GM19043 (cell line): ENCODE measurements around the gene DYNLT4.
"Not testable (repeated sequence)": the region's sequence is repeated elsewhere in the genome, so short reads cannot be mapped to it uniquely, and the experiment has no call there.

Experiments used
- ATAC-seq: cut with Tn5 transposase; IDR thresholded peaks from one replicate; pipeline ENCODE4 v1.9.1; 2021; ENCODE audit warnings: low read depth; ENCODE audit not compliant: unreplicated experiment

The DYNLT4 gene

DNA sequence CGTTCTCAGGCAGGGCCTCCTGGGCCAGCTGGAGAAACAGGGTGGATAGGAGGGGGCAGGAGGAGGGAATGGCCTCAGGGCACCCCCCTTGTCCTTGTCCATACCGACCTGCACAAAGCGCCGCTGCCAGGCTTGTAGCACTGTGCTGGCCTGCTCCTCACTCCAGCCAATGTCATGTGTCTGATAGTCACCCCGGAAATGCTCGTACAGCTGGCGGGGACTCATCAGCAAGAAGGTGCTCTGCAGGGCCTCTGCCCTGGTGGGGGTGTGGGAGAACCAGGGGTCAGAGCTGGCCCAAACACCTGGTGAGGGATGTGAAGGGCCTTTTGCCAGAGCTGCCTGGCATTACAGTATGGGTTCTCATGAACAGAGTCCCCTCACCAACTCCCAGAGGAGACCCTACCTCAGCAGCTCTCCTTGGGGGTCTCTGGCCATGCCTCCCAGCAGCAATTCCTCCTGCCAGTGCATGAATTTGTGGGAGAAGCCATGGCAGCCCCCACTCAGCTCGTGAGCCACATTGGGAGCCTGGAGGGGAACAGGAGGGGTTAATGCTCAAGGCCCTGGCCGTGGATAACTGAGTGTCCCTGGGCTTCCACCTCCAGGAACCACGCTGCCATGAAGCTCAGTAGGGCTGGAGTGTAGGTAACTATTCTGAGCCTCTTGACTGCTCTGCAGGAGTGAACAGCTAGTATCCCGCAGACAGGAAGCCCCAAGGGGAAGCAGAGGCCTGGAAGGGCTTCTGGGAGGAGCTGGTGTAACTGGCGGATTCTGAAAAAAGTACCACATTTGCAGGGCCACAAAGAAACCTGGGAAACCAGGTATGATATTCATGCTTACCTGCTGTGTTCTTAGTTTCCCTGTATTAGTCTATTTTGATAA is 22.6 kb upstream of the DYNLT4 start:
- no peak for ATAC-seq

DNA sequence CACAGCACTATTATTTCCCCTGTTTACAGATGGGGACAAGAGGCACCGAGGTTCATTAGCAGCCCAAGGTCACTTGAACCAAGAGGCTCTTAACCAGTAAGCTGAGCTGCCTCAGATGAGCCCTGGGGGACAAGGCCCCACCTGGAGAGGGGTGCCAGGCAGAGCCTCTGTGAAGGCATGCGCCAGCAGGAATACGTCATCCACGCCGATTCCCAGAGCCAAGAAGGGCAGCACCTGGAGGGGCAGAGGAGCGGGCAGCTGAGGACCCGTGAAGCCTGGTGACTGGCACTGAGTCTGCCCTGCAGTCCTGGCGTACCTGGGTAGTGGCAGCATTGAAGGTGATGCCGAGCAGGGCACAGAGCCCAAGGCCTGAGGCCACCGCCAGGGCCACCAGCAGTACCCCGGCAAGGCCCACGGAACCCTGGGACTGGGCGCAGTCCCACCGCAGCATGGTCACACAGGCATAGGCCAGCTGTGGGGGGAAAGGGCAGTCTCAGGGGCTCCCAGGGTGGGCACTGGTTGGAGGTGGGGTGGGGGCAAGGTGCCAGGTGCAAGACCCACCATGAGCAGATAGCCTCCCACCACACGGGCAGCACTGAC is 21.8 kb upstream of the DYNLT4 start:
- ATAC-seq: no peak

DNA sequence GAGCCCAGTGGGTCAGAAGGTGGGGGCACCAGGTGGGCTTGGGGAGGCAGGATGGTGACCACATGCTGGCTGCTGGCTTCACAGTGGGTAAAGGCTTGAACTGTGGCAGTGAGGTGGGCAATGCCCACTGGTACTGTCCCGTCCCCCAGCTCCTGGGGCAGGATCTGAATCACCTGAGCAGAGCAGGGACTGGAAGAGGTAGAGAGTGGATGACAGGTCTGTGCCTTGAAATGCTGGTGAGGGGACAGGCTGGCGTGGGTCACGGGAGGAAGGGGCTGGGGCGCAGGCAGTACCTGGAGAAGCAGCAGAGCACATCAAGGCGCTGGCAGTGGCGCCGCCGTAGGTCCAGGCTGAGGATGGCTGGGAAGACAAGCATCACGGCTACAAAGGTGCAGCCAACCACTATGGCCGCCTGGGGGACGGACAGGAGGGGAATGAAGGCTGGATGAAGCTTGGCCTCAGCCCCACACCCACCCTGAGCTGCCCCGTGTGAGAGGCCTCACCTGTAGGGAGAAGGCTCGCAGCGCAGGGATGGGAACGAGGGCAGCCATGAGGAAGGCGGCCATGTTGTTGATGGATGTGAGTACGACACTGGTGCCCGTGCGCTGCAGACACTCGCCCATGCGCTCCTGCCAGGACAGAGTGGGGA is 21.0 kb upstream of the DYNLT4 start:
- ATAC-seq: no peak

DNA sequence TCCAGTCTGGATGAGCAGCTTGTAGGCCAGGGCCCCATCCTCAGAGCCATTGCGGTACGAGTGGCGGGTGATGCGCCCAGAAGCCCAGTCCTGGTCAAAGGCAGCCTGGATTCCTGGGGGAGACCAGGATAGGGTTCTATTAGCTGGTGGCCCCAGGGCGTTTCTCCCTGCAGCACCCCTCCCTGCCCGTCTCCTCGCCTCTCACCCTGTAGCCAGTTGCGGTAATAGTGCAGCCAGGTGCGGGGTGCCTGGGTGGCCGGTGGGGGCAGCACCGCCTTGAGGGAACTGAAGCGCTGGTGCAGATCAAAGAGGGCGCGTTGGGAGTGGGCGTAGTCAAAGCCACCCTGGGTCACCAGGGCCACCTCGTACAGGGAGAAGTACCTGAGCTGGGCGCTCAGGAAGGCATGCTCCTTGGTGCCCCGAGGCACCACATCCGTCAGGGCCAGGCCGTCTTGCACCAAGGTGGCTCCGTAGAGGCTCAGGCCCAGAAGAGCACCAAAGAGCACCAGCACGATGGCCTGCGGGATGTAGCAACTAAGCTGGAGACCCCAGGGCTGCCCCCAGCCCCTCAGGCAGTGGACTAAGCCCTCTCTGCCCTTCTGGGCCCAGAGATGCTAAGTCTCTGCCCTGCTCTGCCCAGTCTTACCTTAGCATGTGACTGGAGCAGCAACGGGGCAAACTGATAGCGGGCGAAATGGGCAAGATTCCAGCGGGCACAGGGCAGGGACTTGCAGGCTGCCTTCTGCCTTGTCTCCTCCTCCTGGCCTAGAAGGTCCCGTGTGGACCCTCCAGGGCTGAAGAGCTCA is 20.2 kb upstream of the DYNLT4 start:
- ATAC-seq: no peak

DNA sequence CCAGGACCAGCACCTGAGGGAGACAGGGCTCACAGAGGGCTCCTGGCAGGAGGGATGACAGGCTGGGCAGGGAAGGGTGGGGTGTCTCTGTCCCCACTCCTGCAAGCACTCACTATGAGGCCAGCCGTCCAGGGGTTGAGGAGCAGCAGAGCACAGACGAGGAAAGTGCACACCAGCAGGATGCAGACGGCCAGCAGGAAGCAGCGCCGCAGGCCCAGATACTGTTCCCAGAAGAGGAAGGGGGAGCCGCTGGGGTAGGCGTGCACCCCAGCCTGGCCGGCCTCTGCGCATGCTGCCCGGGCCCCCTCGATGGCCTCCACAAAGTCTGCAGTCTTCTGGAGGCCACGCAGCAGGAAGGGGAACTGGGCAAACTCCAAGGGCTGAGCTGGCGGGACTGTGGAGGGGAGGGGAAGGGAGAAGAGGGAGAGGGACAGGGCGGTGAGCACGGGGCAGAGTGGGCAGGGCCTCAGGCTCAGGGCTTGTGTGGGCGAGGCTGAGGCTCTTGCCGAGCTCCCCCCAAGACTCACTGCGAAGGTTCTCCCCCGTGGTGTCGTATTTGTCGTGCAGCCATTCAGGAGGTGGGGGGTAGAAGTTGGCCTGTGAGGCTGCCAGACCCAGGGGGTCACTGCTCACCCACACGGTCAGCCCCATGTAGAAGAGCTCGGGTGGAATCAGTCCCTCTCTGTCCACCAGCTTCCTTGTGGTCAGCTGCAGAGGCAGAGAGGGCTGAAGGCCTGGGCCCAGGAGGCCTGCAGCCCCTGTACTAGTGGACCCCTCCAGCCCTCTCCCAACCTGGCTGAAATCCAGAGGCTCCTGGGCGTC is 19.4 kb upstream of the DYNLT4 start:
- no peak for ATAC-seq

DNA sequence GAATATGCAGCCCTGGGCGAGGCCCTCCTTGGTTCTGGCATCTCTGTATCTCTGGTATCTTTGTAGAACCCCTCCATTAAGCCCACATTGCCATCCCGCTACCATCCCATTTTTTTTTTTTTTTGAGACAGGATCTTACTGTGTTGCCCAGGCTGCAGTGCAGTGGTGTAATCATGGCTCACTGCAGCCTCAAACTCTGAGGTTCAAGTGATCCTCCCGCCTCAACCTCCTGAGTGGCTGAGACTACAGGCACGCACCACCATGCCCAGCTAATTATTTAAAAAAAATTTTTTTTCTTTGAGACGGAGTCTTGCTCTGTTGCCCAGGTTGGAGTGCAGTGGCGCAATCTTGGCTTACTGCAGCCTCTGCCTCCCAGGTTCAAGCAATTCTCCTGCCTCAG is 17.2 kb upstream of the DYNLT4 start:
- ATAC-seq: not testable (repeated sequence)

DNA sequence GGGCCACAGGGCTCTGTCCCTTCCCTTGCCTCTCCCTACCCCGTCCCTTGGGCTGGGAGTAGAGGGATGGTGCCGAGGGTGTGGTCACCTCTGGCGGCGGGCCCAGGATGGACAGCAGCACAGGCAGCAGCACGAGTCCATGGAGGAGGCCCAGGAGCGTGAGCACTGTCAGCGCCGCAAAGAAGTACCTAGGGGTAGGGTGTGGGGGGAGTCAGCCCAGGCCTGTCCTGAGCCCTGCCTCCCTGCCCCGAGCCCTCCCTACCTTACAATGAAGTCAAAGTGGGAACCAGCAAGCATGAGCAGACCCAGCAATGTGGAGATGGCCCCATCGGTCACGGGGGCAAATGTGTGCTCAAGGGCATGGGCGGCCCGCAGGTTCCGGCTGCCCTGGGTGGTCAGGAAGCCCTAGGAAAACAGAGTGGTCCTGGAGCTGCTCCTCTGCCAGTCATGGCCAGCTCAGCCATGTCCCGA is 15.9 kb upstream of the DYNLT4 start:
- ATAC-seq: no peak

DNA sequence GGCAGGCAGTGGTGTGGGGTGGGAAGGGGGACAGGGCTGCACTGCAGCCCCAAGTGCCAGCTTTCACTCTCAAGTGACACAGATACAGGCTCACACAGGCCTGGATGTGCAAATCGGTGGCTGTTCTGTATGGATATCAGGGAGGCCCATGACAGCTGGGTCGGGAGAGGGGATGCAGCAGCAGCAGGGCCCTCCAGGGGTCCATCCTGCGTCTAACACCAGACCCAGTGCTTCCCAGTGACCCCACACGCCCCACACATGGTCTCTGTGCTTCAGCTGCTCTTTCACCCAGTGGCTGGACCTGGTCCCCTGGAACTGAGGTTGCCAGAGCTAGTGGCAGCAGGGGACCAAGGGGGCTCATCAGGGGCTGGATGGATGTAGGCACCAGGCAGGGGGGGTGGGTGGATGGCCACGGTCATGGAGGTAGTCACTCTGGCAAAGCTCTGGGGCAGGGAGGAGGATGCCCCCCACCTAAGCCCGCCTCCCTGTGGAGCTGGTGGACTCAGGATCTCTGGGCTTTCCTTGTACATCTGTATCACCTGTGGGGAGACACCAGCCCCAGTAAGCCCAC is 15.1 kb upstream of the DYNLT4 start:
- no peak for ATAC-seq

DNA sequence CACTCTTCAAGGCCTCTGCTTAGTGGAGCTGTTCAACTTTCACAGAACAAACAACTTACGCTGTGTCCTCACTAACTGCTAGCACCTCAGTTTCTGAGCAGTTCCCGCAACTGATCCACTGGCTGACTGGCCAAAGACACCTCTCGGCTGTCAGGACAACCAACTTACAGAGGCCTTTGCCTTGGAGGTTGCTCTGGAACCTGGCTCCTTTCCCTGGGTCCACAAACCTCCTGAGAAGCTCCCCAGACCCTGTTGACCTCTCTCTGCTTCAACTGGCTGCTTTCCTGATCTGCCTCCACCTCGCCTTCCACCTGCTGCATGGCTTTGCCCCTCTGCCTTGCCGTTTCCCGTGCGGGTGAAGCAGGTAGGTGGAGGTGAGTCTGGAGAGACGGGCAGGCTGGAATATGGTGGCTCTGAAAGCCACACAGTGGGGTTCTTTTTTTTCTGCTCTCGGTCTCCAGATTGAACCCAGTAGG is 14.1 kb upstream of the DYNLT4 start:
- ATAC-seq: no peak

DNA sequence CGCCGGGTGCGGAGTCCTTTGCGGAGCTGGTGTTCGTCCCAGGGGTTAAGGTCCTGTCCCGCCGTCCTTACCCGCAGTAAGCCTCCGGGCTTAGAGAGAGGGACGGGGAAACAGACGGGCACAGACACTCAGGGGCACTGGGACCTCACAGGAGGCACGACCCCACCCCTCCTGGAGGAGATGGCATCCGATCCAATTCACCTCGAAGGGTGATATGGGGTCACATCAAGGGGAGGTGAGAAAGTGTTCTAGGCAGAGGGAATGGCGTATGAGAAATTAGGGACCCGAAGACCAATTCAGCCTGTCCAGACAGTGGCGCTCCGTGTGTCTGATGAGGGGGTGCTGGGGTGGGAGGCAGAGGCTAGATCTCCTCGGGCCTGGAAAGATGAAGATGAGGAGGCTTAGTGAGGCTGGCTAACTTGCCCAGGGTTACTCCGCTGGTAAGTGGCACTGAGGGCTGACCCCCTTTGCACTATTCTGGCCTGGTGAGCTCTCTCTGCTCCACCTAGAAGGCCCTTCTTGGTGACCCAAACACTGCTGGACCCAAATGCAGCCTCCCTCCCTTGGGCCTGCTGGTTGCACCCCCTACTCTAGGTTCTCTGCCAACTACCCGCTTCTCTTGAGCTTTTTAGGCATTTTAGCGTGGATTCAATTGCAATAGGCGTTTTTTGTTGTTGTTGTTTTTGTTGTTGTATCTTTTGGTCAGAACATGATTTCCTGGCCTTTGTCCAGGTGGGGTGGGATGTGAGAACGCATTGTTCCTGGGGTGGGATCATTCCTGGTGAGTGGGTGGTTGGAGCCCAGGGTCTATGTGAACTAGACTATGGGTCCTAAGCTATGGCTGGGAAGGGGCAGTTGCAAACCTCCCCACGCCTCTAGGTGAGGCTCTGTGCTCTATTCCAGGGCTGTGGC is 13.4 kb upstream of the DYNLT4 start:
- no peak for ATAC-seq

DNA sequence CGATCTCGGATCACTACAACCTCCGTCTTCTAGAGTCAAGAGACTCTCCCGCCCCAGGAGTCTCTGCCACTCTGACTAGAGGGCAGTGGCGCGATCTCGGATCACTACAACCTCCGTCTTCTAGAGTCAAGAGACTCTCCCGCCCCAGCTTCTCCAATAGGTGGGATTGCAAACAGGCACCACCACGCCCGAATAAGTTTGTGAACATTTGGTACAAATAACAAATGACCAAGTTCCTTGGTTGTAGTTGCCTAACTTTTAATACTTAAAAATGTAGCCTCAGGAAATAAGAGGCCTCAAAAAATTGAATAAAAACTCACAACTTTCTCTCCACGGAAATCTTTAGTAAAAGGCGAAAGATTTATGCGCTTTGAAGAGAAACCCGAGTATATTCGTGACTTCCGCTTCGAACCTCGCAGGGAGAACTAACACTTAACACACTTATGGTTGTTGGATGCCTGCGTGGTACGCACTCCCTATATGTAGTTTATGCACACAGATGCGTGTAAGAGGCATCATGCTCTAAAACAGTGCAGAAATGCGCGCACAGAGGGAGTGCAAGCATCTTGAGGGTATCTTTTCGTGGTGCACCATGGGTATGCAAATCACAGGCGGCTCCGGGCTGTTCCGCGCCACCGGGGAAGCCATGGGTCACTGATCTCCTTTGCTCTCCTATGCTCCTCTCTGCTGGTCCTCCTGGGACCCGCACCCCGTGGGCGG is 12.6 kb upstream of the DYNLT4 start:
- ATAC-seq: peak; percentile 77

DNA sequence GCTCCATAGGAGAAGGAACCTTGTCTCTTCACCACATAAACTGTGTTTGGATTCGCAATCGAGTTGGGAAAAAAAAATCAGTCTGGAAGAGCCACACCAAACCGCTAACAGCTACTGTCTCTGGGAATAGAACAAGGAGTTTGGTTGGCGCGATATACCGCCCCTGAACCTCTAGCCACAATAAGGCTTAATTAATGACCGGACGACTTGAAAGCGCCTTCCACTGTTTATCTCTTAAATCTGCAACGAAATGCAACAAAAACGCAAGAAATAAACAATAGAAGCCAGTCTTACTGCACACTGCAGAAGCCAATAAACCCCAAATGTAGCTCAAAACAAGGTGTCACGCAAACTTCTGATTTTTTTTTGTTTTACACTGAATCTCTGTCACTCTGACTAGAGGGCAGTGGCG is 12.1 kb upstream of the DYNLT4 start:
- ATAC-seq: no peak

DNA sequence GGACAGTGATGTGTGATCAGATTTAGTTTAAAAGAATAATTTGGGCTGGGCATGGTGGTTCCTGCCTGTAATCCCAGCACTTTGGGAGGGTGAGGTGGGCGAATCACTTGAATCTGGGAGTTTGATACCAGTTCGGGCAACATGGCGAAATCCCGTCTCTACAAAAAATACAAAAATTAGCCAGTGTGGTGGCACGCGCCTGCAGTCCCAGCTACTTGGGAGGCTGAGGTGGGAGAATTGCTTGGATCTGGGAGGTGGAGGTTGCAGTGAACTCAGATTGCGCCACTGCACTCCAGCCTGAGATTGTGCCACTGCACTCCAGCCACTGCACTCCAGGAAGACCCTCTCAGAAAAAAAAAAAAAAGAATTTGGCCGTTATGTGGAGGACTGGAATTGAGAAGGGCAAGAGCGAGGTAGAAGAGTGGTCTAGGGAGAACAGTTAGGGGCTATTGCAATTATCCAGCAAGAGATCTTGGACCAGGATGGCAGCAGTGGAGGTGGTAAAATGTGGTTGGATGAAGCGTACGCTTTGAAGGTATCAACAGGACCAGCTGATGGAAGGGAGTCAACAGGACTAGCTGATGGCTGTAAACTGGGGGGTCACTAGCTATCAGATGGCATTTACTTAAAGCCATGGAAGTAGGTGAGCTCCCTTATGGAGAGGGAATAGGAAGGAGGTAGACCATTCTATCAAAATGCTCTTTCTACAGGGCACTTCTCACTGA is 10.8 kb upstream of the DYNLT4 start:
- no peak for ATAC-seq

DNA sequence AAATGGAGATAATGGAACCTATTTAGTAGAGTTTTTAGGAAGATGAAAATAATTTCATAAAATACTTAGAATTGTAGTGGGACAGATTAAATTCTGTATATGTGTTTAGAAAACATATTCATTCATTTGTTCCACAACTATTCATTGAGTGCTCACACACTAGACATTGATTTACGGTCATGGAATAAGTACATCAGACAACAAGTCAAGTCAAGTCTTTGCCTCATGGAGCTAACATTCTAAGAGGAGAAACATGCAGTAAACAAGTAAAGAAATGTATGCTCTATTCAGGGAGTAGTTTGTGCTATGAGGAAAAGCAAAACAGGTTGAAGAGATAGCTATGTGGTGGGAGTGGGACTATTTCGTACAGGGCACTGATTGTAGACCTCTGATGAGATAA is 10.2 kb upstream of the DYNLT4 start:
- ATAC-seq: no peak

DNA sequence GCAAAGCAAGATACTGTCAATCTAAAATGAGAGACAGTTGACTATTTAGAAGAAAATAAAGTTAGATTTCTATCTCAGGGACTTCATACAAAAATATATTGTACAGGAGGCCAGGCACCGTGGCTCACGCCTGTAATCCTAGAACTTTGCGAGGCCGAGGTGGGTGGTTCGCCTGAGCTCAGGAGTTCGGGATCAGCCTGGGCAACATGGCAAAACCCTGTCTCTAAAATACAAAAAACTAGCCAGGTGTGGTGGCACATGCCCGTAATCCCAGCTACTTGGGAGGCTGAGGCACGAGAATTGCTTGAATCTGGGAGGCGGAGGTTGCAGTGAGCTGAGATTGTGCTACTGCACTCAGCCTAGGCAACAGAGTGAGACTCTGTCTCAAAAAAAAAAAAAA is 8.8 kb upstream of the DYNLT4 start:
- ATAC-seq: not testable (repeated sequence)

DNA sequence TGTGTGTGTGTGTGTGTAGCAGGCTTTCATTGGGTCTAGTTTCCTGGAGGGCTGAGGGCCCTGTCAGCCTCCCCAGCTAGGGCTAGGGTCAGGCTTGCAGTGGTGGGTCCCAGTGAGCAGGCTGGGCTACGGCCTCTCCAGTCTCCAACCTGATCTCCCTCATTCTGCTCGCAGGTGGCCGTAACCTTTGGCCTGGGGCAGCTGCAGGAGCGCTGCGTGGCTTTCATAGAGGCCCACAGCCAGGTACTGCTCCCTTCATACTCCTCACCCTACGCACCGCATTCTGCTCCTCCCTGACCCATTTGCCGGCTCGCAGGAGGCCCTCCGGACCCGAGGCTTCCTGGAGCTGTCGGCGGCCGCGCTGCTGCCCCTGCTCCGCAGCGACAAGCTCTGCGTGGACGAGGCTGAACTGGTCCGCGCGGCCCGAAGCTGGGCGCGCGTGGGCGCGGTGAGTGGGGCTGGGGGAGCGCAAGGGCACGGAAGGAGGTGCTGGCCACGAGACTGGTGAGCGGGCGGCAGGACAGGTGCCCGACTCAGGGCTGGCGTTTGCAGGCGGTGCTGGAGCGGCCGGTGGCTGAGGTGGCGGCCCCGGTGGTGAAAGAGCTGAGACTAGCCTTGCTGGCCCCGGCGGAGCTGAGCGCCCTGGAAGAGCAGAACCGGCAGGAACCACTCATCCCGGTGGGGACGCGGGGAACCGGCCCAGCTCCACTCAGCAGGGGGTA is 5.8 kb upstream of the DYNLT4 start:
- no peak for ATAC-seq

DNA sequence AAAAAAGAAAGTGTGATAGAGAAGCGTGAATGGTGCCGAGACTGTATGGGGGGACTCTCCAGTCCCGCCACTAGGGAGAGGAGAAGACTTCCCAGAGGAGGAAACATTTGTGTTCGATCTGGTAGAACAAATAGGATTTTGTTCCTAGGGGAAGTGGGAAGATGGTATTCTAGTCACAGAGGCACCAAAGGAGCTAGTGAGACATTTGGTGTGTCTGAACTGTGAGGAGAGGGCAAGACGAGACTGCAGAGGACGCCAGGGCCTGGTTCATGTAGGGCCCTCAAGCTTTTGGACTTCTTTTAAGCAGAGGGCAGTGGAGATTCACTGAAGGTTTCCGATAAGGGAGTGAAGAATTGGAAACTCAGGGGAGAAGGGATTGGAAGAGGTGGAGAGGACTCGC is 4.1 kb upstream of the DYNLT4 start:
- no peak for ATAC-seq
